HG03108 (cell line): ENCODE measurements around the gene ANKK1.

Experiments used
- ATAC-seq: cut with Tn5 transposase; IDR thresholded peaks from one replicate; pipeline ENCODE4 v1.9.1; 2021; ENCODE audit warnings: moderate library complexity; ENCODE audit not compliant: unreplicated experiment

Gene ANKK1, protein sequence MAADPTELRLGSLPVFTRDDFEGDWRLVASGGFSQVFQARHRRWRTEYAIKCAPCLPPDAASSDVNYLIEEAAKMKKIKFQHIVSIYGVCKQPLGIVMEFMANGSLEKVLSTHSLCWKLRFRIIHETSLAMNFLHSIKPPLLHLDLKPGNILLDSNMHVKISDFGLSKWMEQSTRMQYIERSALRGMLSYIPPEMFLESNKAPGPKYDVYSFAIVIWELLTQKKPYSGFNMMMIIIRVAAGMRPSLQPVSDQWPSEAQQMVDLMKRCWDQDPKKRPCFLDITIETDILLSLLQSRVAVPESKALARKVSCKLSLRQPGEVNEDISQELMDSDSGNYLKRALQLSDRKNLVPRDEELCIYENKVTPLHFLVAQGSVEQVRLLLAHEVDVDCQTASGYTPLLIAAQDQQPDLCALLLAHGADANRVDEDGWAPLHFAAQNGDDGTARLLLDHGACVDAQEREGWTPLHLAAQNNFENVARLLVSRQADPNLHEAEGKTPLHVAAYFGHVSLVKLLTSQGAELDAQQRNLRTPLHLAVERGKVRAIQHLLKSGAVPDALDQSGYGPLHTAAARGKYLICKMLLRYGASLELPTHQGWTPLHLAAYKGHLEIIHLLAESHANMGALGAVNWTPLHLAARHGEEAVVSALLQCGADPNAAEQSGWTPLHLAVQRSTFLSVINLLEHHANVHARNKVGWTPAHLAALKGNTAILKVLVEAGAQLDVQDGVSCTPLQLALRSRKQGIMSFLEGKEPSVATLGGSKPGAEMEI

DNA sequence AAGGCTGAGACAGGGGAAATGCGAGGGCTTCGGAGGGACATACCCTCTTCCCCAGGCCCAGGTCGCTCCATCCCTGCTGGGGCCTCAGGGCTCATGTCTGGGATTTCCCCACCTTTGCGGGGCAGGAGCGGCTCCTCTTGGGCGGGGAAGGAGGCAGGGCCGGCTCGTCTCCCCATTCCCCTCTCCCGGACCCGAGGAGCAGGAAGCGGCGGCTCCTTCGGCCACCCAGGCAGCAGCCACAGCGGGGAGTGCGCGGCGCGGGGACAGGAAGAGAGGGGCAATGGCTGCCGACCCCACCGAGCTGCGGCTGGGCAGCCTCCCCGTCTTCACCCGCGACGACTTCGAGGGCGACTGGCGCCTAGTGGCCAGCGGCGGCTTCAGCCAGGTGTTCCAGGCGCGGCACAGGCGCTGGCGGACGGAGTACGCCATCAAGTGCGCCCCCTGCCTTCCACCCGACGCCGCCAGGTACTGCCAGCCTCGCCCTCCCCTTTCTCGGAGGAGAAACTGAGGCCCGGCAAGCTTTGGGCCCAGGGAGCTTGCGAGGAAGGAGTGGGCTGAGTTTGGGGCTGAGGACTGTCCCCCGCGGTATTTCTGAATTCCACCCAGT, at the start of gene ANKK1:
Gene ANKK1 (plus strand): TSS at position 175 of the 607 bp plus-strand sequence. CDS start 106 bp downstream, at position 281.
- ATAC-seq, result no peak

DNA sequence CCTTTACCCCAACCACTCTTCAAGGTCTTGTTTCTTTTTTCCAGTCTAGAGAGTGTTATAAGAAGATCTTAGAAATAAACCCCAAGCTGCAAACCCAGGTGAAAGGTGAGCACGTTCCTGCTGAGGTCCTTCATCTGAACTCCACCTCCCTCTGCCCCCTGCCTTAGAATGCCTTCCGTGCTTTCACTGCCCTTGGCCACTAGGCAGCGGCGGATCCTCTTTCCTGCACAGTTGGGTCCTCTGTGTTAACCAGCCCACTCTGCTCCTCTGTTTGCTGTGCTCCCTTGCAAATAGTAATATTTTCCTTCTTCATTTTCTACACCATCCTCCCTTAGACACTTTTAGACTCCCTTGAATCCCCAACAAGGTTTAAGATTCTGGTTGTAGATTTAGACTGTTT, 48.8 kb upstream of the ANKK1 start:
- no peak for ATAC-seq

DNA sequence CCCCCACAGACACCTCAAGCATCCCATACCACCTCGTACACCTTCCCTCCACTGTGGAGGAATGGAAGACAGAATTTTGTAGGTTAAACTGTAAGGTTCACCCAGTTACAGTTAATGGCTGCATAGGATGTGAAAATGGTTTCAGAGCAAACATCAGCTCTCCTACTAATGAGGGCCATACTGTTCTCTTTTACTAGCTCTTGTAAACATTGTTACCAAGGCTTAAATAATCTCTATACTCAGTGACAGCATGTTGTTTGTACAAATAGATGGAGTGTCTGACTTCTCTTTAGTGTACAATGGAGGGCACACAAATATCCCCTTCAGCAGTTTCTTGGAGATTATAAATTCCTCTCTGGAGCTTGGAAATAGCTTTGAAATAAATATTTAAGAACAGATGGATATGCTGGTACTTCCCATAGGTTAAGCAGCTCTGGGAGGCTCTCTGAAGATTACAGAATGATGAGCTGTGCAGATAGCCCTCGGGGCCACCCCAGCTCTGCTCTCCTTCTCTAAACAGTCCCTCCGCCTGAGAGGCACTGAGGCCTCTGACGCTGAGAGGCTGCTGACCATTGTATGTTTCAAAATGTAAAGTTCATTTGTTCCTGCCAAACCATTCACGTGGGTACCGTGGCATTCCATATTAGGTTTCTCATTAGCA, 47.5 kb upstream of the ANKK1 start:
- ATAC-seq, result no peak

DNA sequence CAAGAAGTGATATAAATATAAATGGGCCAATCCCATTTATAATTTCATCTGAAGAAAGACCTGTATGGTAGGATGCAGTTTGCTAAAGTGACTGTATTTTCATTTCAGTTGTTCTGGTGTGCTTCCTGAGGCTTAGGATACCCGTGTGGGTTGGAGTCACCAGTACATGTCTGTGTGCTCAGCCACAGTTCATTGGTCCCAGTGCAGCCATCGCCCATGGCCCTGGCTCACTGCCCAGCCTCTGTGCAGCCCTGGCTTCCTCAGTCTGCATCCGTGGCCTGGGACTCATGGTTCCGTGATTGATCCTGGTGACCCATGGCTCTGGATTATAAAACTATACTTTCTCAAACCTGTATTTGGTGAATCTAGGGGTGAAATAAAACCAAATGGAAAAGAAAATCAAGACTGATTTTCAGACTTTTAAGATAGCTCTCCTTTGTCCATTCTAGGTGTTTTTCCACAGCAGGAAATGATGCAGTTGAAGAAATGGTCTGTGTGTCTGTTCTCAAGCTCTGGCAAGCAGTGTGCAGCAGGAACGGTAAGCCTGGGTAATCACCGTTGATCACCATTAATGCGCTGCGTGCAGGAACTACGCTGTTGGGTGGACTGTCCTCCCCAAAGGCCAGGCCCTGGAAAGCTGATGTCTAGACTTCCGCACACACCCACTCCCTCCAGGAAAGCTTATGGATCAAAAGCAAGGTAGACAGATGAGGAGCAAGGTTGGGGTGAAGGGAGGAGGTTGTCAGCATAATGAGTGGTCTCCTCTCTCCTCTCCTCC, 46.0 kb upstream of the ANKK1 start:
- no peak for ATAC-seq

DNA sequence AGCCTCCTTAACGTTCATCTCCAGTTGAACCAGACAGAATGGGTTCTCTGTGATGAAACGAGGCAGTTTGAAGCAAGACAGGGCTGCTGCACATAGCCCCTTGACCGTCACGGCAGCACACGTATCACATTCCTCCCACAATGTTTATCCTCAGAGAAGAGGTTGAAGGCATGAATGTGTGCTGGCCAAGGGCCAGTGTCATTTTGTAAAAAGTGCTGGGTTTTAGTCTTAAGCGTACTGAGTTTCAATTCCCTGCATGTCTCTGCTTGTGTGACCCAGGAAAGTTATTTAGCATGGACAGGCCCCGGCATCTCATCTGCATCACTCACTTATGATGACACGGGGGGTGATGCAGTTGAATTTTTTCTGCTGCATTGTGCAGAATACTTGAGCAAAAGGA, 41.6 kb upstream of the ANKK1 start:
- no peak for ATAC-seq

DNA sequence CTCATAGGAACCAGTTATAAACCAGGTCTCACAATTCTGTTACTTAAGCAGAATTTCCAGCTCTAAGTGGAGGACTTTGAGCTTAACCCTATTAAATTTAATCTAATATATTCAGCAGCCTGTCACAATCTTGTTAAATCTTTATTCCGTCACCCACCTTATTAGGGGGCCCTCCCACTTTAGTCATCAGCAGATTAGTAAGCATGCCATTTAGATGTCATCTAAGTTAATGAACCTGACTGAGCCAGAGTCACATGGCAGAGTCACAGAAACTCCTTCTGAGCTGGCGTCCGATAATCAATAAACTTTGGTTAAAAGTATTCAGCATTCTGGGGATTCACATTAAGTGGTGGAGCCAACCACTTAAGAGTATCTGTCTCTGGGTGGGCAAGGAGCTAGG, 38.1 kb upstream of the ANKK1 start:
- ATAC-seq, result no peak

DNA sequence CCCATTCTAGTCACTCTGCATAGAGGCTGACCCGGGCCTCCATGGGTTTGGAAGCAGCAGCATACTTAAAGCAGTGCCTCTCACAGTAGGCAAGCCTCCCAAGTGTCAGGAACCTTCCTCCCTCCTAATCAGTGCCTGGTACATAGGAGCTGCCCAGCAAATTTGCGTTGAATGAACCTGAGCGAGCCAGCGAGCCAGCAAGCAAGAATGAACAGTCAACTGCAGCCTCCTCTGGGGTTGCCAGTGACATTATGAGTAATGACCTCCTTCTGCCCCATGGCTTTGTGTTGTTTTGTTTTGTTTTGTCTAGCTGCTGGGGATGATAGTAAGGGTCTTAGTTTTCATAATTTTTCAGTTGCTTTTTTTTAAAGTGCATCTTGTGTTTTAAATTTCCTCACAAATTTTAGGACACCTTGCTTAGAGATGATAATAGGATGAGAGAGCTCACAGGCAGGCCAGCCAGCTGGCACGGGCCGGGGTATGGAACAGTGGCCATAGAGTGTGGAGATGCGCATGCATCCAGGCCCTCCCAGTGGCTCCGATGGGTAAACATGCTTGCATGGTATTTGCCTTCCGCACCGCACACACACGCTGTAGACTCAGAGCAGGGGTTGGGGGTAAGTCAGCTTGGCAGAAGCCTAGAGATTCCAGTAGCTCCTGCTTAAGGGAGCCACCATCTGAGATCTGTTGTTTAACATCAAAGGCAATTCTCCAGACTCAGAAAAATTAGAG, 37.1 kb upstream of the ANKK1 start:
- ATAC-seq, result no peak

DNA sequence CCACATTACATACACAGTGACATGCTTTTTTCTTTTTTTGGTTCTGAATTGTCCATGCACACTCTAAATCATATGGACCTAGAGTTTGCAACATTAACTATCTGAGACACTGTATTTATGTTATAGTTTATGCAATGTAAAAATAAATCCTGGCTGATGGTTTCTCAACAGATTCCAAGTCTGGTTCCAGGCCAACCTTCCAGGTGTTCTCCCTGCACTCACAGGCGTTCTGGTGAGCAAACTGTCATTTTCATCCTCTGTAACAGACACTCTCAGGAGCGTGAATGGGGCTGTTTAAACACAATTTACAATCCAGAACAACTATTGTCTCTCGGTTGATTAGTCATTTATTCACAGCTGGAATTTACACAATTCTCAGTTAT, 36.5 kb upstream of the ANKK1 start:
- ATAC-seq, result no peak

DNA sequence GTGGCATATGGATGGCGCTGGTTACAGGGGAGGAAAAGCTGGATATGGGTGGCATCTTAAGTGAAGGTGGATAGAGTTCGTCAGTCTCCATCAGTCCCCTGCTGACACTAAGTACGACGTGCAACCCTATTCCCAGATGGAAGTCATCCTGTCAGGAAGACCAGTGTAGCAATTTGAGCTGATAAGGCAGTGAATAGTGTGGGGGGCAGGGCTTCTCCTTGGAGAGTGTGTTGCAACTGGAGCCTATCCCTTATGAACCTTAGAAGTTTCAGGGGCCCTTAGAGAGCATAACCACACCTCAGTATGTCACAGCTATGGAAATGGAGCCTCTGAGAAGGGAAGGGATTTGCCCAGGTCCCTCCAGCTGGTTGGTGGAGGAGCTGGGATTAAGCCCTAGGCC, 36.1 kb upstream of the ANKK1 start:
- no peak for ATAC-seq

DNA sequence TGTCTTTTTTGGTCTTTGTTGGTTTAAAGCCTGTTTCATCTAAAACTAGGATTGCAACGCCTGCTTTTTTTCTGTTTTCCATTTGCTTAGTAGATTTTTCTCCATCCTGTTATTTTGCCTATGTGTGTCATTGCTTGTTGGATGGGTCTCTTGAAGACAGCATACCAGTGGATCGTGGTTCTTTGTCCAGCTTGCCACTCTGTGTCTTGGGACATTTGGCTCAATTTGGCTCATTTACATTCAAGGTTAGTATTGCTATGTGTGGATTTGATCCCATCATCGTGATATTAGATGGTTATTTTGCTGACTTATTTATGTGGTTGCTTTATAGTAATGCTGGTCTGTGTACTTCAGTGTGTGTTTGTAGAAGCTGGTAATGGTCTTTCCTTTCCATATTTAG, 31.4 kb upstream of the ANKK1 start:
- ATAC-seq, result no peak

DNA sequence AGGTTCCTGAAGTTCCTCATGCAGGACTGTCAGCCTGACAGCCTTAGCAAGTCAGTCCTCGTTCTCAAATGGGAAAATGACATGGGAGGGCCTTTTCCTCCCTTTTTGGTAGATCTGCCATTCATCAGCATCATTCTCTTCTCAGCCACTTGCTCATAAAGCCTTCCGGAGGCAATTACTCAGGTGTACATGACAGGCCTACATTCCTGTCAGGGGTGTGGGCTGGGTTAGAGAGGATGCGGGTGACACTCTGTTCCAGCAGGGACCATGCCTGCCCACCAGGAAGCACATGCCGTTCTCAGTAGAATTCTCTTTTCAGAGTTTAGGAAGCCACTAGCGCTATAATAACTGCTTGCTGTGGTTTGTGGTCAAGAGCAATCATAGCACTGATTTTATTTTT, 24.2 kb upstream of the ANKK1 start:
- ATAC-seq, result no peak

DNA sequence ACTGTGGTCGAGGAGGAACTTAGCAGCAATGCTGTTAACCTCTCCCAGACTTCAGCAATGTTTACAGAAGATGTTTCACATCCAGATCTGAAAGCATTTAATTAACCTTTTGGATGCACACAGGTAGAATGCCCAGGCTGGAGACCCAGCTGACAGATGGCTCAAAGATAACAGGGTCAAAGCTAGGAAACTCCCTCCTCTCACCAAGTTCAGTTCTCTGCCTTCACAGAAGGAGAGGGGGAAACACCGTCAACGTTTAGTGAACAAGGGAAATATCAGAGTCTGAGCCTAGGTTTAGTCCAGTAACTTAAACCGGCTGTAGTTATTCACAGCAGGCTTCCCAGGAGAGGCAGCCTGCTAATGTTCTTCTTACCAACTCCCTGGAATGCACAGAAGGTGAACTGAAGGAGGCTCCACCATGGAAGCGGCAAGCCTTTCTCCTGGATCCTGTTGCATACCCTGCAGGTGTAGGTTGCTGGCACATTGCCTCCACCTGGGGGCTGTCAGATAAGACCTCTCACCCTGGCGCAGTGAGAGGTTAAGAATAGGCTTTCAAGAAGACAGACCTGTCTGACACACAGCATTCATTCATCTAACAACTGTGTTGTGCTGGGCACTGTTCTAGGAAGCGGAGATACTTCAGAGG, 23.5 kb upstream of the ANKK1 start:
- ATAC-seq, result no peak

DNA sequence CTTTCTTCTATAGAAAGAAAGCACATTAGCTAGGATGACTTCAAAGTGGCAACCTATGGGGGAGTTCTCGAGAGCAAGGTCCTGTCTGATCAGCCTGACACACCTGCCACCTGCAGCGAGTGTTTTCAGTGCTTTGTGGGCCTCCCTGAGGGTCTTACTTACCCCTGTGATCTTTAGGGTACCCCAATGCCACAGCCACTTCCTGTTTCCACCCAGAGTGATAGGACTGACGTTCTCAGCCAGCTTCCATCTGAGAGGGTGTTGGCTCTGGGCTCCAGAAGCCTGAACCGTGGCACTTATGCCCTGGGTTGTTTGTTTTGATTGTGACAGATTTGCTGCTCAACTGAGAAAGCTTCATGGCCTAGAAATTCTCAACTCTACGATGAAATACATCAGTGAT, 21.7 kb upstream of the ANKK1 start:
- ATAC-seq, result no peak

DNA sequence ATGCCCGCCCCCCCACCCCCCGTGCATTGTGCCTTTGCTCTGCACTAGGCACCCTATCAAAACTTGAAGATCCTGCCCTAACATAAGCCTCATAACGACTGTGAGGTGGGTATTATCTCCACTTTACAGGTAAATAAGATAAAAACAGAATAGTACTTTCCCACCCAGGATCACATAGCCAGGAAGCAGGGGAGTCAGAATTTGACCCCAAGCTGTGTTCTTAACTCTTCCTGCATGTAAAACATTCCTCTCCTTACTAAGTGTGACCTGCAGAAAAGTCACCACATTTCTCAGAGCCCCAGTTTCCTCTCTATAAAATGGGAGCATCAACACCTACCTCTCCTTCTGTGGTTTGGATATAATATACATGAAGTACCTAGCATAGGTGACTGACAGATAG, 18.2 kb upstream of the ANKK1 start:
- no peak for ATAC-seq

DNA sequence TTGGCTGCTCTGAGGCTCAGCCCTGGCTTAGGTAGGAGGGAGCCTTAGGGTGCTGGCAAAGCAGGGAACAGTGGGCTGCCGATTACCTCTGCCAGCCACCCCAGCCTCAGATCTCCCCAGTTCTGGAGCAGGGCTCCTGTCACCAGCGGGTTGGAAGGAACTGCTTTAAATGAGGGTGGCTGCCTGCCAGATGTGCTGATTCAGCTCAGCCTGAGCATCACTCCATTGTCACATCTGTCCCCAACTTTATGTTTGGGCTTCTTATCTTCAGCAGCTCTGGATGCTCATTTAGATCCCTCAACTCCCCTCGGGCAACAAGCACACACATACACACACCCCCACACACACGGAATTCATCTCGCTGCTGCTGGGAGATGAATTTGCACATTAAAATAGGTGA, 16.9 kb upstream of the ANKK1 start:
- no peak for ATAC-seq

DNA sequence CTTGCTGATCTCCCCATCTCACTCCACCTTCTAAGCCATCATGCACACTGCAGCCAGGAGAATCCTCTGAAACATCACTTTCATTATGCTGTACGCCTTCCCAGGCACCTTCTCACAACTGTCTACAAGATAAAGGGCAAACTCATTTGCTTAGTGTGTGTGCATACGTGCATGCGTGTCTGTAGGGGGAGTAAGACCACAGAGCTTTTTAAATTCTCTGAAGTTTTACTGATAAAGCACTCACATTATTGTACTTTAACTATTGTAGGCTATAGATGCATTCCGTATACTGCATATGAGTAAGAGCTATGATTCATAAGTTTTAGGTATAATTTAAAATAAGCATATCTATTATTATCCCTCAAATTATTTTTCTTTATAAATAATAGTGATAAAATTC, 15.3 kb upstream of the ANKK1 start:
- no peak for ATAC-seq

DNA sequence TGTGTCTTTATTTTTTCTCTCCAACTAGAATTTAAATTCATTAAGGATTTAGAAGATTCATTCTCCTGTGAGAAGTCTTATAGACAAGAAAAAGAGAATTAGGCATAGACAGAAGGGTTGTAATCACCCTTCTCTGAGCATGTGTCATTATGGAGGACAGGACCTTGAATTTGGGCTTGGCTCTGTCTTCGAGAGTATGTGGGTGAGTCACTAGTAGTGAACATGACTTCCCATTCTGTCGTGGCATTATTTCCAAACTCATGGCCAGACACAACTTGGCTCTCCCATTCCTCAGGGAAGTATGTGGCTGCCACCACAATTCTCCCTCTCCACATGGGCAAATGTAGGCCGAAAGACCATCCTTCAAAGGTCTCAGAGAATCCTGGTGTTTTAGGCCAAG, 14.3 kb upstream of the ANKK1 start:
- ATAC-seq, result no peak

DNA sequence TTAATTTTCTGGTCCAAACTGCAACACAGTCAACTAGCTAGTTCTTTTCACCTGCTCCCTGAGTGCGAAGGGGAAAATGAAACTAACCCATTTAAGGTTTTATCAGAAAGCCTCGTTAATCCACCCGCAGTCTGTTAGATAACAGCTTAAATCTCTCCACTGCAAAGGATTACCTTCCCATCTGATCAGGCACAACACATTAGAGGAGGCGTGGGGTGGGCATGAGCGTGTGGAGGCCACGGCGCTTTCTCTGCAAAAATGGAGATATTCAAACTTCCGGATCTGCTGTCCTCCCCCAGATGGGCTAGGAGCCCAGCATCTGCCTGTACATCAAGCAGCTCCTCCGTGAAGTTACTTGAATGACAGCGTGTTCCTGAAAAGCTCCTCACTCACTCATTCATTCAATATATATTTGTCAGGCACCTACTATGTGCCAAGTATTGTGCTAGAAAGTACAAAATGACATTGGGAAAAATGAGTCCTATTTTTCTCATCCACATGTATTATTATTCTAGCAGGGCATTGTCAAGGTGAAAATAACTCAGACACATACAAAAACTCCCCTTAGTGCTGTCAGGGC, 13.5 kb upstream of the ANKK1 start:
- no peak for ATAC-seq

DNA sequence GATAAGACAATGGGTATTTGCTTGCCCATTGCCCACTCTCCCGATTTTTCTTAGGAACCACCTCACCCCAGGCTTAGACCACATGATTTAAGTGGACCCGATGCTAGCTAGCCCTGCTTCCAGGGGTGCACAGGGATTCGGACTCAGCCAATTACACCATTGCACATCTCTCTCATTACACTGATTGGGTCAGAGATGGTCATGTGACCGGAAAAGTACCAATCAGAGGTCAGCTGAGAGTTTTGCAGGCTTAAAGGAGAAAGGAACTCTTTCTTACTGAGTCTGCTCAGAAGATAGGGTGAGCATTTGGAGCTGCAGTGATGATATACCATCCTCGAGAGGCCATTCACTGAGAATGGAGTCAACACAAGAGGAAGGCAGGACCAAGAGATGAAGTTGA, 12.2 kb upstream of the ANKK1 start:
- ATAC-seq, result no peak
